Endothelial cell of umbilical vein (primary cell): ENCODE results near the gene TRPM3. TPM values are rescaled to one million over a fixed set of nuclear protein-coding genes. Genes with fewer than 3 reads are reported as not detected.

Source experiments
- BruUV-seq: library from RNA; stranded (reverse); fragments of 400-500 nt; replicated peaks from 2 replicates; lab custom pipeline; 2021; lab: Mats Ljungman, UMichigan
- CTCF ChIA-PET: fragments of 300-600, 350-600 bp; sonication (Branson Sonifier 250); formaldehyde crosslinking; loops from one replicate; lab custom pipeline; 2021; ENCODE audit warnings: antibody characterized with exemption, inconsistent platforms; lab: Charles Lee
- POLR2A ChIA-PET: fragments of 300-600, 350-600 bp; sonication (Branson Sonifier 250); formaldehyde crosslinking; loops from one replicate; lab custom pipeline; 2021; ENCODE audit warnings: antibody characterized with exemption, inconsistent platforms; lab: Charles Lee
- DNase-seq: peaks from one replicate; pipeline ENCODE4 v3.0.0-alpha.2; 2011; ENCODE audit warnings: low read depth, low spot score
- FAIRE-seq: peaks from 2 replicates; lab custom pipeline; 2011; peaks lifted over from hg19 to GRCh38; lab: Jason Lieb, UNC
- H2AFZ ChIP-seq: 2 replicates; pipeline ENCODE4 v1.6.0; 2012; ENCODE audit warnings: low read depth, low read length, control low read depth, inconsistent platforms
- H3K27ac ChIP-seq: 2 replicates; pipeline ENCODE4 v1.5.1; 2011; ENCODE audit warnings: low read depth, mild to moderate bottlenecking, control low read depth, low read length, moderate library complexity; ENCODE audit not compliant: insufficient read depth
- H3K27me3 ChIP-seq, 2 experiments: 2 replicates each; pipeline versions ENCODE4 v1.6.0 to v1.6.1; 2011; ENCODE audit warnings: low read length in 2 of 2, mixed read lengths in 1 of 2; ENCODE audit not compliant: control insufficient read depth in 2 of 2, insufficient read depth in 2 of 2
- H3K36me3 ChIP-seq, 2 experiments: 2 replicates in 1 of 2; 3 replicates in 1 of 2; pipeline ENCODE4 v1.5.1; 2011; ENCODE audit warnings: low read length in 2 of 2, mild to moderate bottlenecking in 1 of 2, moderate library complexity in 1 of 2; ENCODE audit not compliant: control insufficient read depth in 2 of 2, insufficient read depth in 2 of 2; ENCODE audit errors: extremely low read depth in 1 of 2
- H3K4me1 ChIP-seq: 3 replicates; pipeline ENCODE4 v1.5.1; 2011; ENCODE audit warnings: mild to moderate bottlenecking, low read length; ENCODE audit not compliant: control insufficient read depth, insufficient read depth; ENCODE audit errors: extremely low read depth
- H3K4me2 ChIP-seq: 2 replicates; pipeline ENCODE4 v1.6.1; 2011; ENCODE audit warnings: low read length, control low read depth, mixed read lengths; ENCODE audit not compliant: insufficient read depth
- H3K4me3 ChIP-seq, 3 experiments: fragments of 200-600 bp in 1 of 3; sonication (generic), shearing (Covaris generic) in 1 of 3; replicated peaks in 1 of 3; 2 replicates each; pipeline ENCODE4 v1.5.1; 2011 to 2016; ENCODE audit warnings: control low read depth in 3 of 3, low read length in 3 of 3, mild to moderate bottlenecking in 2 of 3, inconsistent platforms in 1 of 3, low read depth in 1 of 3, moderate library complexity in 1 of 3; ENCODE audit not compliant: insufficient read depth in 1 of 3
- H3K79me2 ChIP-seq: 2 replicates; pipeline ENCODE4 v1.6.0; 2012; ENCODE audit warnings: low read length, inconsistent platforms; ENCODE audit not compliant: control insufficient read depth, insufficient read depth
- H3K9ac ChIP-seq: replicated peaks from 2 replicates; pipeline ENCODE3; 2011; ENCODE audit warnings: low read length, control low read depth; ENCODE audit not compliant: insufficient read depth; ENCODE audit errors: extremely low read depth
- H3K9me1 ChIP-seq: replicated peaks from 3 replicates; pipeline ENCODE4 v1.6.0; 2011; ENCODE audit warnings: mild to moderate bottlenecking, low read length; ENCODE audit not compliant: control insufficient read depth, insufficient read depth; ENCODE audit errors: extremely low read depth
- H3K9me3 ChIP-seq: replicated peaks from 2 replicates; pipeline ENCODE4 v1.5.1; 2012; ENCODE audit warnings: low read length, inconsistent platforms; ENCODE audit not compliant: control insufficient read depth, insufficient read depth
- H4K20me1 ChIP-seq: replicated peaks from 2 replicates; pipeline ENCODE3; 2011; ENCODE audit warnings: mild to moderate bottlenecking, low read length; ENCODE audit not compliant: control insufficient read depth, insufficient read depth; ENCODE audit errors: extremely low read depth
- EZH2 ChIP-seq: IDR thresholded peaks from 2 replicates; pipeline ENCODE4 v1.6.1; 2012; ENCODE audit warnings: borderline replicate concordance, low read depth, mild to moderate bottlenecking, moderate library complexity, low read length, inconsistent platforms; ENCODE audit not compliant: severe bottlenecking
- FOS ChIP-seq: IDR thresholded peaks from 2 replicates; pipeline ENCODE4 v1.6.1; 2011; ENCODE audit warnings: mild to moderate bottlenecking, low read length, moderate library complexity, borderline replicate concordance; ENCODE audit not compliant: insufficient read depth
- GATA2 ChIP-seq: IDR thresholded peaks from 2 replicates; pipeline ENCODE4 v1.7.0; 2011; ENCODE audit warnings: low read depth, mild to moderate bottlenecking, moderate library complexity, mixed read lengths, low read length; ENCODE audit not compliant: insufficient read length, insufficient read depth
- JUN ChIP-seq: IDR thresholded peaks from 2 replicates; pipeline ENCODE4 v1.6.1; 2011; ENCODE audit warnings: borderline replicate concordance, low read depth; ENCODE audit not compliant: insufficient read length, insufficient read depth
- MYC ChIP-seq: IDR thresholded peaks from one replicate; pipeline ENCODE4 v1.6.1; 2011; ENCODE audit warnings: mild to moderate bottlenecking, low read depth, low read length
- POLR2A ChIP-seq: IDR thresholded peaks from 2 replicates; pipeline ENCODE4 v1.6.1; 2012; ENCODE audit warnings: low read depth, mild to moderate bottlenecking, control low read depth, low read length
- POLR2AphosphoS5 ChIP-seq: IDR thresholded peaks from 2 replicates; pipeline ENCODE4 v1.6.1; 2012; ENCODE audit warnings: low read depth, mild to moderate bottlenecking, control low read depth, low read length, moderate library complexity; ENCODE audit not compliant: insufficient read depth
- dilution Hi-C: fragments of 300-500 bp; cut with MboI; formaldehyde crosslinking; loops from one replicate; pipeline ENCODE4 v1.15.0; 2019; ENCODE audit warnings: low sequenced_read_pairs; ENCODE audit not compliant: extremely low pct_ligation_motif_present
- intact Hi-C: fragments of 100-400 bp; cut with micrococcal nuclease; formaldehyde crosslinking; loops from one replicate; pipeline ENCODE4 v1.10.0; 2022
- polyA plus RNA-seq, 4 experiments: library from polyadenylated mRNA; depleted of rRNA in 3 of 4; stranded (reverse) in 3 of 4; unstranded in 1 of 4; fragments of >200 nt; gene quantifications; 2 replicates each; pipeline versions ENCODE4 v1.2.1 to v1.2.3, GENCODE V29; 2011 to 2012; ENCODE audit warnings: missing spikeins in 1 of 4
- total RNA-seq: library from RNA; stranded (reverse); gene quantifications from 2 replicates; pipeline ENCODE4 v1.2.3, GENCODE V29; 2021
- TF ChIP-seq, protein P1 (sequence below): IDR thresholded peaks from 2 replicates; pipeline ENCODE4 v1.6.1; 2011; ENCODE audit not compliant: insufficient read depth, insufficient read length
- TF ChIP-seq, protein P2 (sequence below), 2 donors: IDR thresholded peaks; 1 replicate in 1 of 2; 2 replicates in 1 of 2; pipeline ENCODE4 v1.5.1; 2011; ENCODE audit warnings: low read length in 2 of 2, mild to moderate bottlenecking in 2 of 2, moderate library complexity in 2 of 2, control low read depth in 1 of 2, inconsistent platforms in 1 of 2, low read depth in 1 of 2; ENCODE audit not compliant: insufficient read depth in 1 of 2; ENCODE audit errors: extremely low read depth in 1 of 2

TRPM3 gene
- total and polyA plus RNA-seq, 2 donors (not counting 3 experiments of a cell fraction or from before 2014, with no cell fraction given), result 0.17 to 0.33 TPM

DNA sequence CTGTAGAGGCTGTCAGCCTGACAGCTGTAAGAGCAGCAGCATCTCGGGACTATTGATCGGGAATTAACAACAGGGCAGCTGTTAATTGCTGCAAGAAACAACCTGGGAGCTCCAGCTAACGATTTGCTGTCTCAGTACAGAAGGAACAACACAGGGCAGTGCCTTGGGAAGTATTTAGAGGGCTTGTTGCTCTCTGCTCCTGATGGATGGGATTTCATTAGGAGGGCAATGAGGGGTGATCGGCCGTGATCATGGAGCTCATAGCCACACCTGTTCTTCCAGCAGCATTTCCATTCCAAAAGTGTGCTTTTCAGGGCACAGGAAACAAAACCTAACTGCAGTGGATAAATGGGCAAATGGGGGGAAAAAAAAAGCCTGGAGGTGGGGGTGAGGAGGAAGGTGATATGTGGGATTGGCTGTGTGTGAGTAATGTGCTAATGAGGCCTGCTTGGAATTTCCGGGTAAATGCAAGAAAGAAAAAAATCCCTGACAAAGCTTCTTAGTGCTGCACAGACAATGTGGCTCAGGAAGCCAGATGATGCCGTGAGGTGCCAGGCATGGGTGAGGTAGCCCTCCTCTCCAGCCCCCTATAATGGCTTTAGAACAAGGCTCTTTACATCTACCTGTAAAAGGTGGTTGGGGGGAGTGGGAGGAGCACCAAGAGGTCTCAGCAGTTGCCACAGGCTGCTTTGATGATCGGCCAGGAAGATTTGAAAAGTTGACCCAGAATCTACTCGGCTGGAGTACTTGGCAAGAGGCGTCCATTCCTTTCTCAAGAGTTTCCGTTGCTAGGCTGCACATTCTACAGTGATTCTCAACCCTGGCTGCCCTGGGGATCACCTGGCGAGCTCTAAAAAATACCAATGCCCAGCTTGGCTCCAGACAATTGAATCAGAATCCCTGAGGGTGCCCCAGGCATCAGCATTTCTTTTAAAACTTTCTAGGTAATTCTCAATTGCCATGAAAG, 567.4 kb downstream of the TRPM3 start:
- peak overlapping the region; percentile 65 for H3K9ac ChIP-seq
- ChIA-PET POLR2A (interaction anchor here (0.7 kb wide), 1 partner anchor 185 kb away, joined by 3 read pairs; no protein-coding TSS in a partner anchor), CTCF (interaction anchor here (0.8 to 2.4 kb wide), 10 partner anchors 8 to 141 kb away, joined by 3 to 9 read pairs (median 3); no protein-coding TSS in a partner anchor)
- peak overlapping the region in 1 of 3 experiments; percentile 16 for H3K4me3 ChIP-seq
- H3K27ac ChIP-seq, result peak overlapping the region; percentile 89
- dilution Hi-C loops, result no loop called here
- no peaks in the 10 kb centered on the region for H3K9me1 ChIP-seq
- FAIRE-seq (peak; percentile 97), DNase-seq (peak; percentile 69)
- H2AFZ ChIP-seq, result peak overlapping the region; percentile 86
- no peaks in the 10 kb centered on the region for H4K20me1 ChIP-seq
- H3K4me2 ChIP-seq, result peak overlapping the region; percentile 61
- TSS peak; percentile 92 for BruUV-seq
- no peaks in the 10 kb centered on the region for H3K9me3 ChIP-seq
- H3K36me3 ChIP-seq, result no peaks in the 10 kb centered on the region
- TF ChIP-seq POLR2AphosphoS5, result peak; percentile 49
- TF ChIP-seq, protein P1, sequence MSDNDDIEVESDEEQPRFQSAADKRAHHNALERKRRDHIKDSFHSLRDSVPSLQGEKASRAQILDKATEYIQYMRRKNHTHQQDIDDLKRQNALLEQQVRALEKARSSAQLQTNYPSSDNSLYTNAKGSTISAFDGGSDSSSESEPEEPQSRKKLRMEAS, result no peak
- peak; percentile 32 for TF ChIP-seq GATA2
- peak; percentile 63 for TF ChIP-seq FOS
- TF ChIP-seq POLR2A, result peak; percentile 45
- no peak for TF ChIP-seq MYC
- peak; percentile 53 for TF ChIP-seq JUN
- TF ChIP-seq, protein P2, sequence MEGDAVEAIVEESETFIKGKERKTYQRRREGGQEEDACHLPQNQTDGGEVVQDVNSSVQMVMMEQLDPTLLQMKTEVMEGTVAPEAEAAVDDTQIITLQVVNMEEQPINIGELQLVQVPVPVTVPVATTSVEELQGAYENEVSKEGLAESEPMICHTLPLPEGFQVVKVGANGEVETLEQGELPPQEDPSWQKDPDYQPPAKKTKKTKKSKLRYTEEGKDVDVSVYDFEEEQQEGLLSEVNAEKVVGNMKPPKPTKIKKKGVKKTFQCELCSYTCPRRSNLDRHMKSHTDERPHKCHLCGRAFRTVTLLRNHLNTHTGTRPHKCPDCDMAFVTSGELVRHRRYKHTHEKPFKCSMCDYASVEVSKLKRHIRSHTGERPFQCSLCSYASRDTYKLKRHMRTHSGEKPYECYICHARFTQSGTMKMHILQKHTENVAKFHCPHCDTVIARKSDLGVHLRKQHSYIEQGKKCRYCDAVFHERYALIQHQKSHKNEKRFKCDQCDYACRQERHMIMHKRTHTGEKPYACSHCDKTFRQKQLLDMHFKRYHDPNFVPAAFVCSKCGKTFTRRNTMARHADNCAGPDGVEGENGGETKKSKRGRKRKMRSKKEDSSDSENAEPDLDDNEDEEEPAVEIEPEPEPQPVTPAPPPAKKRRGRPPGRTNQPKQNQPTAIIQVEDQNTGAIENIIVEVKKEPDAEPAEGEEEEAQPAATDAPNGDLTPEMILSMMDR (IDR thresholded peaks at IDR 0.05; ENCODE audit: extremely low read depth in 1 of 2, insufficient read depth in 1 of 2, low read depth in 1 of 2, low read length in 2 of 2), result no peak
- TF ChIP-seq EZH2, result no peak
- no peaks in the 10 kb centered on the region for H3K27me3 ChIP-seq
- intact Hi-C loops, result loop anchor here (1.0 kb wide), 4 partner anchors 20 to 134 kb away; no protein-coding TSS in a partner anchor
- peaks cover 24% of the 10 kb centered on the region for H3K4me1 ChIP-seq
- no peaks in the 10 kb centered on the region for H3K79me2 ChIP-seq
